ENCODE results near the gene NOLC1.

NOLC1 gene

DNA sequence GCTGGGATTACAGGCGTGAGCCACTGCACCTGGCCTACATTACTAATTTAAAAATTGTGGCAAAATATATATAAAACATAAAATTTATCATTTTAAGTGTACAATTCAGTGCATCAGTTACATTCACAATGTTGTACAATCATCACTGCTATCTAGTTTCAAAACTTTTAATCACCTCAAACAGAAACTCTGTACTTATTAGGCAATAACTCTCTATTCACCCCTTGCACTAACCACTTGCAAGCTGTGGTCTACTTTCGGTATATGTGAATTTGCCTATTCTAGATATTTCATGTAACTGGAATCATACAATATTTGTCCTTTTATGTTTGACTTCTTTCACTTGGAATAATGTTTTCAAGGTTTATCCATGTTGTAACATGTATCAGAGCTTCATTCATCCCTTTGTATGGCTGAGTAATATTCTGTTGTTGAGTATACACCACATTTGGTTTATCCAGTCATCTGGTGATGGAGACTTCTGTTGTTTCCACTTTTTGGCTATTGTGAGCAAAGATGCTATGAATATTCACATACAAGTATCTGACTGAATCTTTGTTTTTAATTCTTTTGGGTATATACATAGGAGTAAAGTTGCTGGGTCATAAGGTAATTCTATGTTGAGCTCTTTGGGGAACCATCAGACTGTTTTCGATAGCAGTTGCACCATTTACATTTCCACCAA, 59.6 kb downstream of the NOLC1 start:
- DNase-seq, result no peak
